Measurements from ENCODE around the gene PIP5KL1. TPM values are rescaled to one million over a fixed set of nuclear protein-coding genes. Genes with fewer than 3 reads are reported as not detected.

Gene PIP5KL1
- total RNA-seq, 1 experiment from 2014 or later, result 3.9 TPM

GRCh38 chr9:127873223-127873691 is 57.3 kb downstream of the PIP5KL1 start:
- H3K9me3 ChIP-seq (ENCODE audit: low read depth, low read length, poor library complexity, severe bottlenecking), result no peaks in the 10 kb centered on the region
- intact Hi-C loops (cut with micrococcal nuclease; ENCODE audit: unreplicated experiment), result no loop called here
- ChIA-PET POLR2A (ENCODE audit: low non-redundant PET) (no interaction called here), CTCF (no interaction called here)
- H3K27ac ChIP-seq (ENCODE audit: low read depth, low read length, poor library complexity, severe bottlenecking), result no peak overlapping the region
- no peak for DNase-seq (ENCODE audit: low spot score)
- peaks cover 12% of the 10 kb centered on the region for H3K4me1 ChIP-seq (ENCODE audit: insufficient read depth, low read length, poor library complexity, severe bottlenecking)
- TF ChIP-seq CTCF (conservative IDR thresholded peaks at IDR 0.05; ENCODE audit: low read depth, low read length) (no peak), EZH2 (IDR thresholded peaks at IDR 0.05; ENCODE audit: borderline replicate concordance, low read depth, low read length, poor library complexity, severe bottlenecking) (no peak)
- H3K36me3 ChIP-seq (ENCODE audit: insufficient read depth, low read length, poor library complexity, severe bottlenecking), result no peaks in the 10 kb centered on the region
- no peak overlapping the region for H3K4me3 ChIP-seq (ENCODE audit: low read depth, low read length, poor library complexity, severe bottlenecking)
- H3K27me3 ChIP-seq (replicated peaks; ENCODE audit: insufficient read depth, low read depth, low read length, poor library complexity), result no peaks in the 10 kb centered on the region
- no TSS peak for BruUV-seq (replicated peaks)

GRCh38 chr9:127872369-127873222 is 58.0 kb downstream of the PIP5KL1 start:
- Histone ChIP-seq H3K9me3 (ENCODE audit: low read depth, low read length, poor library complexity, severe bottlenecking) (no peaks in the 10 kb centered on the region), H3K27me3 (replicated peaks; ENCODE audit: insufficient read depth, low read depth, low read length, poor library complexity) (no peaks in the 10 kb centered on the region), H3K4me3 (ENCODE audit: low read depth, low read length, poor library complexity, severe bottlenecking) (no peak overlapping the region), H3K27ac (ENCODE audit: low read depth, low read length, poor library complexity, severe bottlenecking) (no peak overlapping the region), H3K4me1 (ENCODE audit: insufficient read depth, low read length, poor library complexity, severe bottlenecking) (peaks cover 7% of the 10 kb centered on the region), H3K36me3 (ENCODE audit: insufficient read depth, low read length, poor library complexity, severe bottlenecking) (no peaks in the 10 kb centered on the region)
- ChIA-PET POLR2A (ENCODE audit: low non-redundant PET) (no interaction called here), CTCF (interaction anchor here (0.7 kb wide), 1 partner anchor 287 kb away, joined by 3 read pairs; no protein-coding TSS in a partner anchor)
- no peak for TF ChIP-seq CTCF (conservative IDR thresholded peaks at IDR 0.05; ENCODE audit: low read depth, low read length)
- no peak for TF ChIP-seq EZH2 (IDR thresholded peaks at IDR 0.05; ENCODE audit: borderline replicate concordance, low read depth, low read length, poor library complexity, severe bottlenecking)
- no TSS peak for BruUV-seq (replicated peaks)
- DNase-seq (ENCODE audit: low spot score), result no peak
- intact Hi-C loops (cut with micrococcal nuclease; ENCODE audit: unreplicated experiment), result no loop called here

GRCh38 chr9:127871531-127871930 is 59.0 kb downstream of the PIP5KL1 start:
- ChIA-PET POLR2A (ENCODE audit: low non-redundant PET) (no interaction called here), CTCF (interaction anchor here (0.7 kb wide), 1 partner anchor 286 kb away, joined by 3 read pairs; no protein-coding TSS in a partner anchor)
- Histone ChIP-seq H3K27me3 (replicated peaks; ENCODE audit: insufficient read depth, low read depth, low read length, poor library complexity) (no peaks in the 10 kb centered on the region), H3K36me3 (ENCODE audit: insufficient read depth, low read length, poor library complexity, severe bottlenecking) (no peaks in the 10 kb centered on the region), H3K9me3 (ENCODE audit: low read depth, low read length, poor library complexity, severe bottlenecking) (no peaks in the 10 kb centered on the region), H3K4me3 (ENCODE audit: low read depth, low read length, poor library complexity, severe bottlenecking) (no peak overlapping the region), H3K27ac (ENCODE audit: low read depth, low read length, poor library complexity, severe bottlenecking) (no peak overlapping the region), H3K4me1 (ENCODE audit: insufficient read depth, low read length, poor library complexity, severe bottlenecking) (no peaks in the 10 kb centered on the region)
- no peak for TF ChIP-seq CTCF (conservative IDR thresholded peaks at IDR 0.05; ENCODE audit: low read depth, low read length)
- no peak for TF ChIP-seq EZH2 (IDR thresholded peaks at IDR 0.05; ENCODE audit: borderline replicate concordance, low read depth, low read length, poor library complexity, severe bottlenecking)
- DNase-seq (ENCODE audit: low spot score), result no peak
- intact Hi-C loops (cut with micrococcal nuclease; ENCODE audit: unreplicated experiment), result loop anchor here (2.0 kb wide), 1 partner anchor 137 kb away; the partner anchor contains the start of gene TOR2A
- no TSS peak for BruUV-seq (replicated peaks)

Data from A673 (cell line).